BE2C (cell line): ENCODE data around the gene STX1B.

Experiments
- DNase-seq: peaks from one replicate; pipeline ENCODE4 v3.0.0-alpha.2; 2020
- H3K27me3 ChIP-seq: fragments of 250-450 bp; sonication (Bioruptor Pico); 2 replicates; pipeline ENCODE4 v1.5.1; 2020; ENCODE audit warnings: mild to moderate bottlenecking
- H3K36me3 ChIP-seq: fragments of 250-450 bp; sonication (Bioruptor Pico); 2 replicates; pipeline ENCODE4 v1.5.1; 2020; ENCODE audit warnings: mild to moderate bottlenecking
- H3K4me1 ChIP-seq: fragments of 250-450 bp; sonication (Bioruptor Pico); 2 replicates; pipeline ENCODE4 v1.5.1; 2020
- H3K4me3 ChIP-seq: 2 replicates; pipeline ENCODE4 v1.5.1; 2011; ENCODE audit warnings: low read depth, low read length
- H3K9me3 ChIP-seq: fragments of 250-450 bp; sonication (Bioruptor Pico); 2 replicates; pipeline ENCODE4 v1.5.1; 2020
- TF ChIP-seq, protein P1 (sequence below): IDR thresholded peaks from 2 replicates; pipeline ENCODE4 v1.5.1; 2012; ENCODE audit warnings: mild to moderate bottlenecking, low read depth, low read length

The STX1B gene

DNA sequence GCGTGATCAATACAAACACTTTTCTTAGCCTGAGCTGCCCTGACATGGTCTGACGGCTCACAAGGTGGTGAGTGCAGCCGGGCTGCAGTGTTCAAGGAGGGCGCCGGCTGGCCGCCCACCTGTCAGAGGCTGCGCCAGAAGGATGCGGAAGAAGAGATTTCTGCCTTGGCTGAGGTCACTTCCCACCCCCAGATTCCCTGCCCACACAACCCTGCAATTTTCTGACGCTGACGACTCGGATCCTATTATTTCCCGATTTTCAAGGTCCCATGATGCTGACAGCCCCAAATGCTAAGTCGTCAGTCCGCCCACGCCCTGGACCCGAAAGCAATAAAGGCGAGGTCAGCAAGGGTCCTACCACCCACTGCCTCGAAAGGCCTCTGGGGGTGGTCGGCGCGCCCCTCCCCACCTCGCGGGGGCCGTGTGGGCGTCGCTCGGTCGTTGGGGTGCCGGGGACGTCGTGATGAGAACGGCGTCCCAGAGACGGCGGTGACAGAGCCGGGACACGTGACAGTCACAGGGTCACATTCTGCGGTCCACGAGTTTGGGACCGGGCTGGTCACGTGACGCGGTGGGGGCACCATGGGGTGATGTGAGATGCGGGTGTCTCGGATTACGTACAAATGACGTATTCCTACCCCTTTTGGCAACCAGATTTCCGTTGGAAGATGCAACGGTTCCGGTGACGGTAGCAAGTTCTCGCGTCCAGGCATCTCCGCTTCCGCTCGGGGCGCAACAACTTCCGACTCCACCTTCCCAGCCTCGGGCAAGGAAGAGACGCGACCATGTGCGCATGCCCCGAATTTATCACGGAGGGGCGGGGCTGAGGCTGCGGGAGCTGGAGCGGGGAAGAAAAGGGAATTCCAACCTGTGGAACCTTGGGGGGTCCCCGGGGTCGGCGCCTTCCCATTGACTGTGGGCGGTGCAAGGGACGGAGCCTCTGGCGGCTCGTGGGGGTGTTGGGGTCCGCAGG is 22.6 kb upstream of the STX1B start, which contains the start of gene STX4:
Gene STX4, plus strand, starts transcription at position 823 of the 973 bp plus-strand sequence. CDS start 248 bp downstream, outside the sequence.
- TF ChIP-seq, protein P1, sequence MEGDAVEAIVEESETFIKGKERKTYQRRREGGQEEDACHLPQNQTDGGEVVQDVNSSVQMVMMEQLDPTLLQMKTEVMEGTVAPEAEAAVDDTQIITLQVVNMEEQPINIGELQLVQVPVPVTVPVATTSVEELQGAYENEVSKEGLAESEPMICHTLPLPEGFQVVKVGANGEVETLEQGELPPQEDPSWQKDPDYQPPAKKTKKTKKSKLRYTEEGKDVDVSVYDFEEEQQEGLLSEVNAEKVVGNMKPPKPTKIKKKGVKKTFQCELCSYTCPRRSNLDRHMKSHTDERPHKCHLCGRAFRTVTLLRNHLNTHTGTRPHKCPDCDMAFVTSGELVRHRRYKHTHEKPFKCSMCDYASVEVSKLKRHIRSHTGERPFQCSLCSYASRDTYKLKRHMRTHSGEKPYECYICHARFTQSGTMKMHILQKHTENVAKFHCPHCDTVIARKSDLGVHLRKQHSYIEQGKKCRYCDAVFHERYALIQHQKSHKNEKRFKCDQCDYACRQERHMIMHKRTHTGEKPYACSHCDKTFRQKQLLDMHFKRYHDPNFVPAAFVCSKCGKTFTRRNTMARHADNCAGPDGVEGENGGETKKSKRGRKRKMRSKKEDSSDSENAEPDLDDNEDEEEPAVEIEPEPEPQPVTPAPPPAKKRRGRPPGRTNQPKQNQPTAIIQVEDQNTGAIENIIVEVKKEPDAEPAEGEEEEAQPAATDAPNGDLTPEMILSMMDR, result no peak
- DNase-seq, result peak; percentile 96
- Histone ChIP-seq H3K4me1 (no peaks in the 10 kb centered on the region), H3K36me3 (no peaks in the 10 kb centered on the region), H3K27me3 (no peaks in the 10 kb centered on the region), H3K4me3 (peak within 1 kb of the TSS; percentile 97), H3K9me3 (no peaks in the 10 kb centered on the region)

DNA sequence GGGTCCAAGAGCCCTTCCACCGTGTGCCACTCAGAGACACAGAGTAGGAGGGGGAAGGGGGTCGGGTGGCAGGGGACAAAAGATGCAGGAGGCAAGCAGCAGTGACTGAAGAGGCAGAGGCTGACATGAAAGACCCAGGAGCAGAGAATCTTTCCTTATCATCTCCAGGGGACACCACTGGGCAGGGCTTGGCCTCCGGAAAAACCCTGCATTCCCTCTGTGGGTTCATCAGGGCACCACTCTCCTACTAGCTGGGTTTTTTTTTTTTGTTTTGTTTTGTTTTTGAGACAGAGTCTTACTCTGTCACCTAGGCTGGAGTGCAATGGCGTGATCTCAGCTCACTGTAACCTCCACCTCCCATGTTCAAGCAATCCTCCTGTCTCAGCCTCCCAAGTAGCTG is 20.8 kb upstream of the STX1B start:
- H3K36me3 ChIP-seq, result no peaks in the 10 kb centered on the region
- TF ChIP-seq, protein P1, result no peak
- DNase-seq, result no peak
- no peaks in the 10 kb centered on the region for H3K4me1 ChIP-seq
- H3K27me3 ChIP-seq, result no peaks in the 10 kb centered on the region
- H3K4me3 ChIP-seq, result no peak overlapping the region
- H3K9me3 ChIP-seq, result no peaks in the 10 kb centered on the region

DNA sequence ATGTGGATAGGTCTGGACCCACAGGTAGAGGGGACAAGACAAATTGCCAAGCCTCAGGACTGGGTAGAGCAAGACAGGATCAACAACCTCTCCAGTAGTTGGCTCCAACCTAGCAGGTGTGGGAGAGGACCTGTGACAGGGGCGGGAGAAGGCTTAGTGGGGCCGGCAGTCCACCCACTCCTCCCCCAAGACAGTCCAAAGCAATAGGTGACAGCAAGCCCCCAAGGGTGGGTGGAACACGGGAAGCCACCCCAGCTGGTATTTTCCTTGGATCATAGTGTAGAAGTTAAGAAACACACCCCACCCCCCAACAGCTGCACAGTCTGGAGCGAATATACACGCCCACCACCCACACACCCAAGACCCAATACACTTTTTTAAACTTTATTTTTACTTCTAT is 18.8 kb upstream of the STX1B start:
- TF ChIP-seq, protein P1, result no peak
- H3K4me1 ChIP-seq, result no peaks in the 10 kb centered on the region
- H3K27me3 ChIP-seq, result no peaks in the 10 kb centered on the region
- H3K36me3 ChIP-seq, result no peaks in the 10 kb centered on the region
- no peak for DNase-seq
- no peak overlapping the region for H3K4me3 ChIP-seq
- no peaks in the 10 kb centered on the region for H3K9me3 ChIP-seq

DNA sequence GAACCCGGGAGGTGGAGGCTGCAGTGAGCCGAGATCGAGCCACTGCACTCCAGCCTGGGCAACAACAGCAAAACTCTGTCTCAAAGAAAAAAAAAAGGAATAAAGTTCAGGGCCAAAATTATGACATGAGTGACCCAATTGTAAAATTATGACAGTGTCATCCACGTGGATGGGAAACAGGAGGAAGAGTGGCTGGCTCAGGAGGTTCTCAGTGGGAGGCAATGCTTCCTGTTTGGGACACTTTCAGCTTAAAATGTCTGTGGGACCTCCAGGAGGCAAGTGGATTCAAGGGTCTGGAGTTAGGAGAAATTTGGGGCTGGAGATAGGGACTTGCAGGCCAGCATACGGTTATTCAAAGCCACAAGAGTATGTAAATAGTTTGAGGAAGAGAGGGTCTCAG is 14.9 kb upstream of the STX1B start:
- H3K4me3 ChIP-seq, result no peak overlapping the region
- no peak for DNase-seq
- no peaks in the 10 kb centered on the region for H3K9me3 ChIP-seq
- H3K4me1 ChIP-seq, result no peaks in the 10 kb centered on the region
- TF ChIP-seq, protein P1, result no peak
- no peaks in the 10 kb centered on the region for H3K27me3 ChIP-seq
- no peaks in the 10 kb centered on the region for H3K36me3 ChIP-seq

DNA sequence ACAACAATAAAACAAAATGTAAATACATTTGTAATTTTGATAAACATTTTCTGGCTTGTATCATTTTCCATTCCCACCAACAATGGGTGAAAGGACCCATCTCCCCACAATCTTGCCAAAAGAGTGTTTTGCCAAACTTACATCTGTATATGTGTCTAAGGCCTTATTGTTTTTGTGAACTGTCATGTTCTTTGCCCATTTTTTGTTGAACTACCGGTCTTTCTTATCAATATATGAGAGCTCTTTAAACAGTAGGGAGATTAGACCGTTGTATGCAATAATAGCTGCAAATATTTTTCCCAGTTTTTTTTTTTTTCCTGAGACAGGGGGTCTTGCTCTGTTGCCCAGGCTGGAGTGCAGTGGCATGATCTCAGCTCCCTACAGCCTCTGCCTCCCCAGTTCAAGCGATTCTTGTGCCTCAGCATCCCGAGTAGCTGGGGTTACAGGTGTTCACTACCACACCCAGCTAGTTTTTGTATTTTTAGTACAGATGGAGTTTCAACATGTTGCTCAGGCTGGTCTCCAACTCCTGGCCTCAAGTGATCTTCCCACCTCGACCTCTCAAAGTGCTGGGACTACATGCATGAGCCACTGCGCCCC is 13.3 kb upstream of the STX1B start:
- Histone ChIP-seq H3K36me3 (no peaks in the 10 kb centered on the region), H3K4me1 (no peaks in the 10 kb centered on the region), H3K9me3 (no peaks in the 10 kb centered on the region), H3K4me3 (no peak overlapping the region), H3K27me3 (no peaks in the 10 kb centered on the region)
- no peak for DNase-seq
- TF ChIP-seq, protein P1, result no peak

DNA sequence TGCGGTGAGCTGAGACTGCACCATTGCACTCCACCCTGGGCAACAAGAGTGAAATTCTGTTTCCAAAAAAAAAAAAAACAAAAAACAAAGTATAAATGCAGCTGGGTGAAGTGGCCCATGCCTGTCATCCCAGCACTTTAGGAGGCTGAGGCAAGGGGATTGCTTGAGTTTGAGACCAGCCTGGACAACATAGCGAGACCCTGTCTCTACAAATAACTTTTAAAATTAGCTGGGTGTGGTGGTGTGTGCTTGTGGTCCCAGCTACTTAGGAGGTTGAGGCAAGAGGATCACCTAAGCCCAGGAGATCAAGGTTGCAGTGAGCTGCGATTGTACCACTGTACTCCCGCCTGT is 12.8 kb upstream of the STX1B start:
- Histone ChIP-seq H3K4me1 (no peaks in the 10 kb centered on the region), H3K4me3 (no peak overlapping the region), H3K9me3 (no peaks in the 10 kb centered on the region), H3K36me3 (no peaks in the 10 kb centered on the region), H3K27me3 (no peaks in the 10 kb centered on the region)
- TF ChIP-seq, protein P1, result no peak
- DNase-seq, result no peak
